Measurements from ENCODE around the gene CDH23.
"Not testable (repeated sequence)": the region's sequence is repeated elsewhere in the genome, so short reads cannot be mapped to it uniquely, and the experiment has no call there.

Gene CDH23

GRCh38 chr10:71396711-71397295 is at the start of gene CDH23:
Gene CDH23, plus strand, starts transcription at chr10:71396920. Its CDS starts 42,912 bp downstream, at chr10:71439832.
- DNase-seq: no peak

GRCh38 chr10:71347587-71348395 is 48.9 kb upstream of the CDH23 start:
- no peak for DNase-seq

GRCh38 chr10:71348850-71349249 is 47.9 kb upstream of the CDH23 start:
- DNase-seq: no peak

- DNase-seq: no peak
These were observed 47.3 kb upstream of the CDH23 start for GRCh38 chr10:71349406-71349805.

GRCh38 chr10:71351087-71351486 is 45.6 kb upstream of the CDH23 start:
- no peak for DNase-seq

- no peak for DNase-seq
These were observed 44.9 kb upstream of the CDH23 start for GRCh38 chr10:71351628-71352319.

GRCh38 chr10:71353639-71354038 is 43.1 kb upstream of the CDH23 start:
- no peak for DNase-seq

- DNase-seq: no peak
These were observed 41.9 kb upstream of the CDH23 start for GRCh38 chr10:71354776-71355175.

- DNase-seq: no peak
These were observed 40.8 kb upstream of the CDH23 start for GRCh38 chr10:71355886-71356285.

- DNase-seq: no peak
These were observed 38.9 kb upstream of the CDH23 start for GRCh38 chr10:71357792-71358265.

- no peak for DNase-seq
These were observed 38.4 kb upstream of the CDH23 start for GRCh38 chr10:71358277-71358676.

GRCh38 chr10:71358906-71359305 is 37.8 kb upstream of the CDH23 start:
- not testable (repeated sequence) for DNase-seq

GRCh38 chr10:71359364-71360046 is 37.2 kb upstream of the CDH23 start:
- DNase-seq: no peak

GRCh38 chr10:71360735-71361134 is 36.0 kb upstream of the CDH23 start:
- no peak for DNase-seq

- no peak for DNase-seq
These were observed 35.1 kb upstream of the CDH23 start for GRCh38 chr10:71361581-71361980.

GRCh38 chr10:71362141-71362540 is 34.6 kb upstream of the CDH23 start:
- DNase-seq: no peak

- DNase-seq: no peak
These were observed 32.8 kb upstream of the CDH23 start for GRCh38 chr10:71363936-71364335.

- no peak for DNase-seq
These were observed 31.4 kb upstream of the CDH23 start for GRCh38 chr10:71365366-71365765.

GRCh38 chr10:71366690-71367089 is 30.0 kb upstream of the CDH23 start:
- no peak for DNase-seq

- DNase-seq: no peak
These were observed 29.4 kb upstream of the CDH23 start for GRCh38 chr10:71367271-71367670.

- no peak for DNase-seq
These were observed 28.5 kb upstream of the CDH23 start for GRCh38 chr10:71368176-71368575.

GRCh38 chr10:71368643-71369042 is 28.1 kb upstream of the CDH23 start:
- DNase-seq: no peak

GRCh38 chr10:71369602-71370001 is 27.1 kb upstream of the CDH23 start:
- no peak for DNase-seq

Measured in activated naive CD4-positive, alpha-beta T cell (primary cell).